Activated T-helper 9 cell treated with anti-CD3 and anti-CD28 coated beads, Interleukin-2, amount 50 U/mL, for 16 hours (primary cell): ENCODE data around the gene TEKT2.

Source experiments
- DNase-seq: peaks from one replicate; pipeline ENCODE4 v3.0.0-alpha.2; 2020; ENCODE audit warnings: low read depth

The TEKT2 gene

DNA sequence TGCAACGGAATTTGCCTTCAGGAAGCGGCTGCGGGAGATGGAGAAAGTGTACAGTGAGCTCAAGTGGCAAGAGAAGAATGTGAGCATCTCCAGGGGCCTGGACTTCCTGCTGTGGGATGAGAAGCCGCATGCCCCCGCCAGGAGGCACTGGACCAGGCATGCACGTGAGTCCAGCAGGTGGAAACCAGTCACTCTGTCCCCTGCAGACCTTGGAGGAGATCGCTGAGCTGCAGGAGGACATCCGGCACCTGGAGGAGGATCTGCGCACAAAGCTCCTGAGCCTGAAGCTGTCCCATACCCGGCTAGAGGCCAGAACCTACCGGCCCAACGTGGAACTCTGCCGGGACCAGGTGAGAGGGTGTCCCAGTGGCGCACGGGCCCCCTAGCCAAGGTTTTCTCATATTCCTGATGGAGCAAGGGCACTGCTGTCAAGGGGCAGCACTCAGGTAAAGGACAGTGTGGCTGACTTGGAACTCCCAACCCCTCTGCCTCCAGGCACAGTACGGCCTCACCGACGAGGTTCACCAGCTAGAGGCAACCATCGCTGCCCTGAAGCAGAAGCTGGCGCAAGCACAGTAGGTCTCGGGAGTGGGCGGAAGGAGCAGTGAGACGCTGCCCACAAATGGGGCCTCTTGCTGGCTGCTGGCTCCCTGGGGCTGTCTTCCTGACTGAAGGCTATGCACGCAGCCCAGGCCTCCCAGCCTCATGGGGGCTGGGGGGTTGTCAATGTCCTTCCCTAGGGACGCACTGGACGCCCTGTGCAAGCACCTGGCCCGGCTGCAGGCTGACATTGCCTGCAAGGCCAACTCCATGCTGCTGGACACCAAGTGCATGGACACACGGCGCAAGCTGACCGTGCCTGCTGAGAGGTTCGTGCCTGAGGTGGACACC, 3.6 kb downstream of the TEKT2 start:
- DNase-seq: no peak

- no peak for DNase-seq
Measured at GRCh38 chr1:36088265-36088576, 4.3 kb downstream of the TEKT2 start.

- peak; percentile 85 for DNase-seq
Measured at GRCh38 chr1:36088577-36089392, 4.9 kb downstream of the TEKT2 start, which contains the start of gene ADPRS. Gene ADPRS (plus strand): TSS chr1:36088892. CDS start chr1:36088905, 13 bp downstream.

GRCh38 chr1:36089393-36090121, 5.7 kb downstream of the TEKT2 start:
- DNase-seq: no peak

GRCh38 chr1:36091141-36091540, 7.2 kb downstream of the TEKT2 start:
- DNase-seq: no peak

- no peak for DNase-seq
Measured at GRCh38 chr1:36091698-36092097, 7.8 kb downstream of the TEKT2 start.

GRCh38 chr1:36092166-36092797, 8.4 kb downstream of the TEKT2 start:
- no peak for DNase-seq

DNA sequence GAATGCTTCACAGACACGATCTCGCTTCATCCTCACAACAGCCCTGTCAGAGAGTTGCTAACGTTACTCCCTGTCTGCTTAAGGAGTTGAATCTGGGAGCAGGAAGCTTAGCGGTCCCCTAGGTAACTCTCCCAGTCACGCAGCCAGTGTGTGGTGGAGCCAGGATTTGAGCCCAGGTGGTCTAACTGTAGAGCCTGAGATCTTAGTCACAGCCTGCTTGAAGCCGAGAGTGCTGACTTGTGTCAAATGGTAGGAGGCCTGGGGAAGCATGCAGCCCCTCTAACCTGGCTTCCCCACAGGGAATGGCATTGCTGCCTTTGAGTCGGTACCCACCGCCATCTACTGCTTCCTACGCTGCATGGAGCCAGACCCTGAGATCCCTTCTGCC, 8.9 kb downstream of the TEKT2 start:
- DNase-seq: no peak

GRCh38 chr1:36093226-36093625, 9.3 kb downstream of the TEKT2 start:
- no peak for DNase-seq

GRCh38 chr1:36093929-36094328, 10.0 kb downstream of the TEKT2 start:
- no peak for DNase-seq

- DNase-seq: no peak
Measured at GRCh38 chr1:36094621-36095061, 10.7 kb downstream of the TEKT2 start.

DNA sequence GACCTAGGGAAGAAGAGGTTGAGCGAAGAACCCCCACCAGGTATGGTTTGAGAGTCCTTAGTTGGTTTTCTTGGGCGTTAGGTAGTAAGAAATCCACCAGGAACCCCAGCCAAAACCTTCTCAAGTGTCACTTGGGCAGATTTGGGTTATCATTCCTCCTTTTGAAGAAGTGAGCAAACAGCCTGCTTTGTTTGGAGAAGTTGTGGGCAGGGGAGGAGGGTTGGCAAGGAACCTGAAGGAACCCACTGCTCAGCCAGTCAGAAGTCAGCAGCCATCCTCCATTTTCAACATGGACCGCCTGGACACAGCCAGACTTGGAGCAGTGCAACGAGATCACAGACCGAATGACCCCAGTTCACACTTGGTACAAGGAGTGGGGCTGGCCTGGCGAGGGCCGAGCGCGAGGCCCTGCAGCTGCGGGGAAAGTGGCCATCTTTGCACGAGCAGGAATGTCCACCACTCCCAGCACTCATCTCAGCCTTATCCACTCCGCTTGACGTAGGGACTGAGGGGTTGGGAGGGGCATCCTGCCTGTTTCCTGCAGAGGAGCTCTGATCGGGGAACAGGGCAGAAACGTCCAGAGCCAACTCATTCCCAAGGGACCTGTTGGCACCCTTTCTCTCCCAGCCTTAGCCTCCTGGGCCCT, 12.0 kb downstream of the TEKT2 start:
- no peak for DNase-seq

DNA sequence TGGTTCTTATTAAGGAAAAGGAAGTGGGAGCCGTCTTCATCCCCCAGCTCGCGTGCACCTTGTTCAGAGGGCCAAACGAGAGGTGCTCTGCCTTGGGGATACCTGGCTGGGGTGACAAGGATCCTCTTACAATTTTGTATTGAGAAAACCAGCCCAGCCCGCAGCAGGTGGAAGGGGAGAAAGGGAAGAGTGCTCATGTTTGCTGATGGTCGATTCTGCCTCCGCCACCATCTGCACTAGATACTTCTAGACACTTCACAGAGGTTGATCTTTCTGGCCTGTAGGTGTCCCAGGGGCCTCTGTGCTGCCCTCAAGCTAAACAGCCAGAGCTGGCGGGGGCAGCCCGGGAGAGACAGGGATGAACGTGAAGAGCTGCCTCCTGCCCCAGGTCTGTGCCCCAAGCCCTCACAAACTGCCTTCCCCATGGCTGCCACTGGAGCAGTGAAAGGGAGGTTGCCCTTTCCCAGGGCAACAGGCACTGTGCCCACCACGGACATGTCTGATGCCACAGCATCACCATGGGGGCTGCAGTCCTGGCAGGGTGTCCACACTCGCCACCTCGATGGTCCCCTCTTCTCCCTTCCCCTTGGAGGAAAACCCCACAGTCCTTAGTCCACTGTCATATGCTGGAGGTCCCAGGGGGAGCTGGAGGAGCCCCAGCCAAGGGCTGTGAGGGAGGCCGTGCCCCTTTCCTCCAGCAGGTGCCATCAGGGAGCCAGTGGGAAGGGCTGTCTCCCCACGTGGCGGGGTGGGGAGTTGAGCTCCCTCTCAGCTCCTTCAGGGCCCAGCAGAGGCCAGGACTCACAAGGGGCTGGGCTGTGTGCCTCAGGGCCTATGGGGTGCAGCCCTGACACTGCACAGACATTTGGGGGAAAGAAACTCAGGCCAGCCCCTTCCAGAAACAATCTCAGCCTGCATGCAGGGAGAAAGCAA, 12.9 kb downstream of the TEKT2 start:
- no peak for DNase-seq

- DNase-seq: no peak
Measured at GRCh38 chr1:36097693-36098585, 14.0 kb downstream of the TEKT2 start.

DNA sequence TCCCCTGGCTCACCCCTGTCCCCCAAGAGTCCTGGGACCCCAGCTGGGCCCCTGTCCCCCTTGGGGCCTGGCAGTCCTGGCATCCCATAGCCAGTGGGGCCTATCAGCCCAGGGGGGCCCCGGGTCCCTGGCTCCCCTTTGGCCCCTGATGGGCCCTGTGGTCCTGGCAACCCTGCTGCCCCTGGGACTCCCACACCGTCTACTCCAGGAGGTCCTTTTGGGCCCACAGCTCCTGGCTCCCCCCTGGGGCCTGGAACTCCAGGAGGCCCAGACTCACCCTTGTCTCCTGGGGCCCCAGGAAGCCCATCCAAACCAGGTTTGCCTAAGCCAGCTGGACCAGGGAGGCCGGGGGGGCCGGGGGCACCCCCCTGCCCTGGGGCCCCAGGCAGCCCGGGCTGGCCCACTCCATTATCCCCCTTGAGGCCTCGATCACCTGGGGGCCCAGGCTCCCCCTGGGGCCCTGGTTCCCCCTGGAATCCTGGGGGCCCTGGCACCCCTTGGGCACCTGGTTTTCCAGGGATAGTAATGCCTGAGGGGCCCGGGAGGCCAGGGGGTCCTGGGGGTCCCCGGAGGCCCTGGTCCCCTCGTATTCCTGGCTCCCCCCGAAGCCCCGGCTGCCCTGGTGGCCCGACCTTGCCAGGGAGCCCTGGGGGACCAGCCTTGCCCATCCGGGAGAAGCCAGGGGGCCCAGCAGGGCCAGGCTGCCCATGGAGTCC, 14.9 kb downstream of the TEKT2 start:
- no peak for DNase-seq

DNA sequence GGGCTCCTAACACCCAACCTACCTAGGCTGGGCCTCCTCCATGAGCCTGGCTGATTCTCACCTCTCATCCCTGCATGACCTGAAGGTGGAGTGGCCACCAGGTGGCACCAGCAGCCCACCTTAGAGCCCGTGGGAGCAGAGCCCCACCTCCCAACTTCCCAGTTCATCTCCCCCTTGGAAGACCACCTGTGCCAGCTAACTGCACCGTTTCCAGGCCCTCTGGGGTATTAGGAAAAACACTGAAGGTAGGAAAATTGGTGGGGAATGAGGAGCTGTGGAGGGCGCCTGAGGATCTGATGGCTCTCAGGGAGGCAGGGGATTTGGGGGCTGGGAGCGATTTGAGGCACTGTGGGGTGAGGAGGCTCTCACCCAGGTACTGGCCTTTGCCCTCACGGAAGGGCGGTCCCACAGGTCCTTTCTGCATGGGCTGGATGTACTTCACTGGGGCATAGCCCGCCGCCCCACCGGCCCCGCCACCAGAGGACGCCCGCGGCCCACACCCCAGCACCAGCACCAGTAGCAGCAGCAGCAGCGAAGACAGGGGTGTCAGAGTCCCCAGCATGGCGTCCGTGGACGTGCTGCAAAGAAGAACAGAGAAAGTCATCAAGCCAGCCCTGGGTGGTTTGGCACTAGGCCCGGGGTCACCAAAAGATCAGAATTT, 15.9 kb downstream of the TEKT2 start:
- DNase-seq: peak; percentile 62

- DNase-seq: no peak
Measured at GRCh38 chr1:36100376-36100775, 16.5 kb downstream of the TEKT2 start.

- no peak for DNase-seq
Measured at GRCh38 chr1:36101546-36101945, 17.7 kb downstream of the TEKT2 start.
